Esophagus muscularis mucosa (tissue), 4 donors: ENCODE results near the gene AGBL5.
"Not testable (repeated sequence)": the region's sequence is repeated elsewhere in the genome, so short reads cannot be mapped to it uniquely, and the experiment has no call there.

Experiments used
- CTCF ChIP-seq, 3 experiments: fragments of 200-600 bp in 2 of 3; fragments of 450-650 bp in 1 of 3; sonication (generic) in 2 of 3; IDR thresholded peaks; one replicate each; pipeline ENCODE4 v1.5.1; 2017 to 2019; ENCODE audit warnings: antibody characterized with exemption in 3 of 3, mild to moderate bottlenecking in 2 of 3, moderate library complexity in 1 of 3
- EP300 ChIP-seq: sonication (generic); formaldehyde crosslinking; IDR thresholded peaks from one replicate; pipeline ENCODE4 v1.6.1; 2017; ENCODE audit warnings: antibody characterized with exemption
- POLR2A ChIP-seq: fragments of 450-650 bp; IDR thresholded peaks from one replicate; pipeline ENCODE4 v1.6.1; 2017; ENCODE audit warnings: antibody characterized with exemption, moderate library complexity, mild to moderate bottlenecking, low read depth

- not testable (repeated sequence) for TF ChIP-seq CTCF (IDR thresholded peaks at IDR 0.05); POLR2A; EP300
Measured at GRCh38 chr2:27111392-27112078, 60.1 kb downstream of the AGBL5 start.
